ENCODE results near the gene MYO3B.

The MYO3B gene

DNA sequence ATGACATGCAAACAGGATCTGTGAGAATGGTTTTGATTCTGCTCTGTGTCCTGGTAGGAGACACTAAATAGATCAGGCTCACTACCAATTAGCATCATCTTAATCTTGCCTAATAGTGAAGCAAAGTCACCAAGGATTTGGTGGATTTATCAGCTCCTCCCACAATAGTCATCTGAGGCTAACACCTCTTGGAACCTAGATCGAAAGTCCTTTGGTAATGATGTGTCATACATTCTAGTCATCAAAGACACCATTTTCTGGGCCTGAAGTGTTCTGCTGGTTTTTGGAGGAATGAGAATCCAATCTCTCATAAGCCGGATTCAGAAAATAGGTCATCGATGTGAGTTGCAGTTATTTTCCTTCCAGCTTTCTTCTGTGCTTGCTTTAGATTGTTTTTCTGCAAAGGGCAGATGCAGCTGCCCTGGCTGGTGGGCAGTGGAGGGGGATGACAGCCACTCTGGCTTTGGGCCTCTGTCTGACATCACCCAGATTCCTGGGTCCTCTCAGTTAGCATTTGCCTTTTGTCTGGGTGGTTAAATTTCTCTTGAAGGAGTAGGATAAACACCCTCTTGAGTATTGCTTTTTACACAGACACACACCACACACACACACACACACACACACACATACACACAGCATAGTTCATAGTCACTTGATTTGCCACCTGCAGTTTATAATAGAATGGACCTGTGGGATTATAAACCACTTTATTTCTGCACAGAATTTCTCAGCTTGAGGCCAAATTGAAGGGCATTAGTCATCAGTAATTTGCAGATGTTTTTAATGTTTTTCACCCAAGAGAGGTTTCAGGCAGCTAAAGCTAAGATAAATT lies at the start of gene MYO3B:
TSS of gene MYO3B (plus strand) at position 198 of the 832 bp plus-strand sequence. CDS start at position 339, 141 bp downstream.
- no peak for DNase-seq (ENCODE audit: low read depth)
- TF ChIP-seq, protein P1, sequence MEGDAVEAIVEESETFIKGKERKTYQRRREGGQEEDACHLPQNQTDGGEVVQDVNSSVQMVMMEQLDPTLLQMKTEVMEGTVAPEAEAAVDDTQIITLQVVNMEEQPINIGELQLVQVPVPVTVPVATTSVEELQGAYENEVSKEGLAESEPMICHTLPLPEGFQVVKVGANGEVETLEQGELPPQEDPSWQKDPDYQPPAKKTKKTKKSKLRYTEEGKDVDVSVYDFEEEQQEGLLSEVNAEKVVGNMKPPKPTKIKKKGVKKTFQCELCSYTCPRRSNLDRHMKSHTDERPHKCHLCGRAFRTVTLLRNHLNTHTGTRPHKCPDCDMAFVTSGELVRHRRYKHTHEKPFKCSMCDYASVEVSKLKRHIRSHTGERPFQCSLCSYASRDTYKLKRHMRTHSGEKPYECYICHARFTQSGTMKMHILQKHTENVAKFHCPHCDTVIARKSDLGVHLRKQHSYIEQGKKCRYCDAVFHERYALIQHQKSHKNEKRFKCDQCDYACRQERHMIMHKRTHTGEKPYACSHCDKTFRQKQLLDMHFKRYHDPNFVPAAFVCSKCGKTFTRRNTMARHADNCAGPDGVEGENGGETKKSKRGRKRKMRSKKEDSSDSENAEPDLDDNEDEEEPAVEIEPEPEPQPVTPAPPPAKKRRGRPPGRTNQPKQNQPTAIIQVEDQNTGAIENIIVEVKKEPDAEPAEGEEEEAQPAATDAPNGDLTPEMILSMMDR (IDR thresholded peaks at IDR 0.05; ENCODE audit: control insufficient read depth, extremely low read depth, insufficient read depth) = no peak
- no peak within 1 kb of the TSS for H3K4me3 ChIP-seq (ENCODE audit: low read depth, low read length)

GRCh38 chr2:170139276-170139967 lies 38.5 kb upstream of the MYO3B start:
- TF ChIP-seq, protein P1 (IDR thresholded peaks at IDR 0.05; ENCODE audit: control insufficient read depth, extremely low read depth, insufficient read depth) = no peak
- DNase-seq (ENCODE audit: low read depth) = no peak
- no peak overlapping the region for H3K4me3 ChIP-seq (ENCODE audit: low read depth, low read length)

GRCh38 chr2:170140561-170140960 lies 37.4 kb upstream of the MYO3B start:
- H3K4me3 ChIP-seq (ENCODE audit: low read depth, low read length) = no peak overlapping the region
- no peak for DNase-seq (ENCODE audit: low read depth)
- TF ChIP-seq, protein P1 (IDR thresholded peaks at IDR 0.05; ENCODE audit: control insufficient read depth, extremely low read depth, insufficient read depth) = no peak

GRCh38 chr2:170141865-170142264 lies 36.1 kb upstream of the MYO3B start:
- TF ChIP-seq, protein P1 (IDR thresholded peaks at IDR 0.05; ENCODE audit: control insufficient read depth, extremely low read depth, insufficient read depth) = no peak
- H3K4me3 ChIP-seq (ENCODE audit: low read depth, low read length) = no peak overlapping the region
- DNase-seq (ENCODE audit: low read depth) = no peak

DNA sequence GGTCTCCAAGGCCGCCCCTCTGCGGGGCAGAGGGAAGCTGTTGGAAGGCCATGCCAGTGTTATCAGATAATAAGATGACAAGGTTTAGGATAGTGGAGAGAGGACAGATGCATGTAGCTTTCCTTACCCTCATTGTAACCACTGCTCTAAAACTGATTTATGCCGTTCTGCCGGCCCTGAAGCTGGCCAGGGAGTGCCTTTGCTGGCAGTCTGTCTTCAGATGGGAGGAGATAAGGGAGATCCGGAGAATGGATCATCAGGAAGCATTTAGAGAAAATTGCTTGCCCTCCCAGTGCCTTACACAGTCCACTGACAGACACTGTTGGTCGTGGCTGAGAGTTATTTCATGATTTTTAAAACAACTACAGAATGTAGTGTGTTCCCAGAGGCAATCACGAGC lies 35.4 kb upstream of the MYO3B start:
- TF ChIP-seq, protein P1 (IDR thresholded peaks at IDR 0.05; ENCODE audit: control insufficient read depth, extremely low read depth, insufficient read depth) = no peak
- H3K4me3 ChIP-seq (ENCODE audit: low read depth, low read length) = no peak overlapping the region
- no peak for DNase-seq (ENCODE audit: low read depth)

DNA sequence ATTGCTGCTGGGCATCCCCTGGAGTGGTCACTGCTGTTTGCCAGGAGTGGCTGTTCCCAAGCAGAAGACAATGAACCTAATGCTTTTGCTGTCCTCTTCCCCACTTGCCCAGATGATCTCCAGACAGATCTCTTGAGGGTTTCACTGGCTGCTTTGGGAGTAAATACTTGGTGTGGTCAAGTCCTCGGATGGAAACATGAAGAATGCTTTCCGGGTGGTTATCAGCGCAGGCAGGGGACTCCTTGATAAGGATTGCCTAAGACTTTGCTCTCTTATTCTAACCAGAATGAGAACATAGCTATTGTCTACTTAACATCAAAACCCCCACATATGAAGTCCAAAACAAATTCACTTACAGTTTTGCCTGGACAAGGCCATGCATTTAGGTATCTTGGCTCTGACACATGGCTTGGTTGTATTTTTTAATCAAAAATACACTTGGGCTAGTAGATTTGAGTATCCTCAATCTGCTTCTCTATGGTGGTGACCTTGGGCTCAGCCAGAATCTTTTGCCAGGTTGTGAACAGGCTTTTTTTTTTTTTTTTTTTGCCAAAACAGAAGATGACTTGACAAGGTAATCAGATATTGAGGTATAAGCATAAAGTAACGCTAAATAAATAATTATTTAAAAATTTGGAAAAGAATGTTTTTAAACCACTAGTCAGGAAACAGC lies 34.8 kb upstream of the MYO3B start:
- TF ChIP-seq, protein P1 (IDR thresholded peaks at IDR 0.05; ENCODE audit: control insufficient read depth, extremely low read depth, insufficient read depth) = no peak
- DNase-seq (ENCODE audit: low read depth) = no peak

More for the DNA sequence above, 34.8 kb upstream of the MYO3B start:
- no peak overlapping the region for H3K4me3 ChIP-seq (ENCODE audit: low read depth, low read length)

Data from LNCaP clone FGC (cell line).